Tibial nerve (tissue), 4 donors: ENCODE data around the gene PEAK3. TPM values are rescaled to one million over a fixed set of nuclear protein-coding genes. Genes with fewer than 3 reads are reported as not detected.

Experiments used
- DNase-seq, 2 donors: peaks; one replicate each; pipeline ENCODE4 v3.0.0-alpha.2; 2019; ENCODE audit warnings: low spot score in 2 of 2
- H3K27ac ChIP-seq, 4 donors: fragments of 200-600 bp; sonication (generic) in 3 of 4; one replicate each; pipeline ENCODE4 v1.5.1; 2017 to 2019; ENCODE audit warnings: mild to moderate bottlenecking in 1 of 4
- H3K27me3 ChIP-seq, 2 donors: fragments of 200-600 bp; sonication (generic) in 1 of 2; one replicate each; pipeline versions ENCODE4 v1.5.1 to v1.6.0; 2017 to 2019
- H3K36me3 ChIP-seq, 3 donors: fragments of 200-600 bp; sonication (generic); one replicate each; pipeline ENCODE4 v1.5.1; 2018 to 2019
- H3K4me1 ChIP-seq, 4 donors: fragments of 200-600 bp; sonication (generic) in 3 of 4; one replicate each; pipeline ENCODE4 v1.5.1; 2017 to 2019
- H3K4me3 ChIP-seq, 4 donors: fragments of 200-600 bp; sonication (generic) in 3 of 4; one replicate each; pipeline ENCODE4 v1.5.1; 2017 to 2019; ENCODE audit warnings: mild to moderate bottlenecking in 1 of 4, moderate library complexity in 1 of 4
- H3K9me3 ChIP-seq, 4 donors: fragments of 200-600 bp; sonication (generic) in 3 of 4; one replicate each; pipeline ENCODE4 v1.5.1; 2017 to 2019
- EP300 ChIP-seq, 2 donors: sonication (generic); formaldehyde crosslinking; IDR thresholded peaks; one replicate each; pipeline ENCODE4 v1.6.1; 2017; ENCODE audit warnings: antibody characterized with exemption in 2 of 2, mild to moderate bottlenecking in 1 of 2
- POLR2A ChIP-seq, 2 donors: fragments of 450-650 bp; IDR thresholded peaks; one replicate each; pipeline ENCODE4 v1.6.1; 2017; ENCODE audit warnings: antibody characterized with exemption in 2 of 2, mild to moderate bottlenecking in 2 of 2, moderate library complexity in 2 of 2
- WGBS, 2 donors: methylation state at CpG; one replicate each; pipeline ENCODE4 v1.1.5; 2018; 5-methylcytosine and 5-hydroxymethylcytosine counted together
- total RNA-seq, 4 donors: library from RNA; depleted of rRNA; stranded (reverse); fragments of >200 nt; gene quantifications; one replicate each; pipeline ENCODE4 v1.1.0, GENCODE V29; 2016
- TF ChIP-seq, protein P1 (sequence below), 5 experiments: fragments of 200-600 bp in 3 of 5; fragments of 450-650 bp in 2 of 5; sonication (generic) in 3 of 5; IDR thresholded peaks; one replicate each; pipeline ENCODE4 v1.5.1; 2016 to 2019; ENCODE audit warnings: antibody characterized with exemption in 5 of 5, mild to moderate bottlenecking in 3 of 5, moderate library complexity in 2 of 5

PEAK3 gene
- total RNA-seq, 4 donors from 2014 or later, result 0.42 to 4.2 (median 2.2) TPM

GRCh38 chr19:2228157-2229030 lies 53.6 kb downstream of the PEAK3 start:
- TF ChIP-seq EP300 (IDR thresholded peaks at IDR 0.05), result no peak
- no peak for DNase-seq
- H3K27ac ChIP-seq, result peak overlapping the region in 1 of 4 donors; percentile 7
- H3K9me3 ChIP-seq, result no peaks in the 10 kb centered on the region
- no peaks in the 10 kb centered on the region for H3K27me3 ChIP-seq
- WGBS, 2 donors, result 92 to 95% methylated on average over 39 to 44 of the region's 48 CpGs
- H3K4me3 ChIP-seq, result no peak overlapping the region
- H3K4me1 ChIP-seq, result peaks cover 0 to 26% (median 0%) of the 10 kb centered on the region in 4 donors
- H3K36me3 ChIP-seq, result peaks cover 2 to 98% (median 13%) of the 10 kb centered on the region in 3 donors

- H3K36me3 ChIP-seq, result peaks cover 2 to 98% (median 13%) of the 10 kb centered on the region in 3 donors
- peaks cover 0 to 18% (median 0%) of the 10 kb centered on the region in 4 donors for H3K4me1 ChIP-seq
- DNase-seq, result no peak
- no peaks in the 10 kb centered on the region for H3K9me3 ChIP-seq
- 91% methylated on average over 55 to 65 of the region's 67 CpGs for WGBS, 2 donors
- peak overlapping the region in 1 of 4 donors; percentile 7 for H3K27ac ChIP-seq
- TF ChIP-seq, protein P1, sequence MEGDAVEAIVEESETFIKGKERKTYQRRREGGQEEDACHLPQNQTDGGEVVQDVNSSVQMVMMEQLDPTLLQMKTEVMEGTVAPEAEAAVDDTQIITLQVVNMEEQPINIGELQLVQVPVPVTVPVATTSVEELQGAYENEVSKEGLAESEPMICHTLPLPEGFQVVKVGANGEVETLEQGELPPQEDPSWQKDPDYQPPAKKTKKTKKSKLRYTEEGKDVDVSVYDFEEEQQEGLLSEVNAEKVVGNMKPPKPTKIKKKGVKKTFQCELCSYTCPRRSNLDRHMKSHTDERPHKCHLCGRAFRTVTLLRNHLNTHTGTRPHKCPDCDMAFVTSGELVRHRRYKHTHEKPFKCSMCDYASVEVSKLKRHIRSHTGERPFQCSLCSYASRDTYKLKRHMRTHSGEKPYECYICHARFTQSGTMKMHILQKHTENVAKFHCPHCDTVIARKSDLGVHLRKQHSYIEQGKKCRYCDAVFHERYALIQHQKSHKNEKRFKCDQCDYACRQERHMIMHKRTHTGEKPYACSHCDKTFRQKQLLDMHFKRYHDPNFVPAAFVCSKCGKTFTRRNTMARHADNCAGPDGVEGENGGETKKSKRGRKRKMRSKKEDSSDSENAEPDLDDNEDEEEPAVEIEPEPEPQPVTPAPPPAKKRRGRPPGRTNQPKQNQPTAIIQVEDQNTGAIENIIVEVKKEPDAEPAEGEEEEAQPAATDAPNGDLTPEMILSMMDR (IDR thresholded peaks at IDR 0.05), result no peak
- TF ChIP-seq POLR2A (IDR thresholded peaks at IDR 0.05) (no peak), EP300 (IDR thresholded peaks at IDR 0.05) (no peak)
- H3K4me3 ChIP-seq, result no peak overlapping the region
- H3K27me3 ChIP-seq, result no peaks in the 10 kb centered on the region
Measured at GRCh38 chr19:2227415-2228156, 54.4 kb downstream of the PEAK3 start.

DNA sequence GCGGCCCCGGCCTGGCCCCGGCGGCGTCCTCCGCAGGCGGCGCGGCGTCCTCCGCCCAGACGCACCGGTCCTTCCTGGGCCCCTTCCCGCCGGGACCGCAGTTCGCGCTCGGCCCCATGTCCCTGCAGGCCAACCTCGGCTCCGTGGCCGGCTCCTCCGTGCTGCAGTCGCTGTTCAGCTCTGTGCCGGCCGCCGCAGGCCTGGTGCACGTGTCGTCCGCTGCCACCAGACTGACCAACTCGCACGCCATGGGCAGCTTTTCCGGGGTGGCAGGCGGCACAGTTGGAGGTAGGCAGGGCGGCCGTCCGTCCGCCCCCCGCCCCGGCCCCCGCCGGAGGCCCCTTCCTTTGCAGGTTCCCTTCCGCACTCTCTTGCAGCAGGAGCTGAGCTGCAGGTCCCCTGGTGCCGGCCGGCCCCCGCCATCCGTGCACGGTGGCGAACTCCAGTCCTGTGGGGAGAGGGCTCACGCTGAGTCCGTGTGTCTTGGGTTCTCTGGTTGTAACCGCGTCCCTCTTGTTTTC lies 55.1 kb downstream of the PEAK3 start:
- H3K9me3 ChIP-seq, result no peaks in the 10 kb centered on the region
- H3K27ac ChIP-seq, result no peak overlapping the region
- no peaks in the 10 kb centered on the region for H3K27me3 ChIP-seq
- 94 to 96% methylated on average over 39 to 53 of the region's 53 CpGs for whole genome bisulfite sequencing, 2 donors
- no peak for DNase-seq
- no peak for TF ChIP-seq EP300 (IDR thresholded peaks at IDR 0.05)
- TF ChIP-seq, protein P1 (IDR thresholded peaks at IDR 0.05), result no peak
- TF ChIP-seq POLR2A (IDR thresholded peaks at IDR 0.05), result no peak
- peaks cover 0 to 15% (median 1%) of the 10 kb centered on the region in 4 donors for H3K4me1 ChIP-seq
- H3K4me3 ChIP-seq, result no peak overlapping the region
- peaks cover 2 to 100% (median 13%) of the 10 kb centered on the region in 3 donors for H3K36me3 ChIP-seq

DNA sequence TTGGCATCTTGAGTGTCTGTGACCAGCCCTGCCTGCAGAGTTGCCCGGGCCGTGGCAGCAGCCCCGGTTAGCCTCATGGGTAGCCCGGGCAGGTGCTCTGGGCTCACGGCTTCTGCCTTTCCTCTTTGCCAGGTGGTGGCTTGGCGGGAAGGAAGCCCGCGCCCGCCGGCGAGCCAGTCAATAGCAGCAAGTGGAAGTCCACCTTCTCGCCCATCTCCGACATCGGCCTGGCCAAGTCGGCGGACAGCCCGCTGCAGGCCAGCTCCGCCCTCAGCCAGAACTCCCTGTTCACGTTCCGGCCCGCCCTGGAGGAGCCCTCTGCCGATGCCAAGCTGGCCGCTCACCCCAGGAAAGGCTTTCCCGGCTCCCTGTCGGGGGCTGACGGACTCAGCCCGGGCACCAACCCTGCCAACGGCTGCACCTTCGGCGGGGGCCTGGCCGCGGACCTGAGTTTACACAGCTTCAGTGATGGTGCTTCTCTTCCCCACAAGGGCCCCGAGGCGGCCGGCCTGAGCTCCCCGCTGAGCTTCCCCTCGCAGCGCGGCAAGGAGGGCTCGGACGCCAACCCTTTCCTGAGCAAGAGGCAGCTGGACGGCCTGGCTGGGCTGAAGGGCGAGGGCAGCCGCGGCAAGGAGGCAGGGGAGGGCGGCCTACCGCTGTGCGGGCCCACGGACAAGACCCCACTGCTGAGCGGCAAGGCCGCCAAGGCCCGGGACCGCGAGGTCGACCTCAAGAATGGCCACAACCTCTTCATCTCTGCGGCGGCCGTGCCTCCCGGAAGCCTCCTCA lies 55.7 kb downstream of the PEAK3 start:
- Histone ChIP-seq H3K9me3 (no peaks in the 10 kb centered on the region), H3K27me3 (no peaks in the 10 kb centered on the region), H3K27ac (no peak overlapping the region), H3K4me1 (peaks cover 0 to 15% (median 8%) of the 10 kb centered on the region in 4 donors), H3K4me3 (no peak overlapping the region), H3K36me3 (peaks cover 2 to 95% (median 13%) of the 10 kb centered on the region in 3 donors)
- TF ChIP-seq EP300 (IDR thresholded peaks at IDR 0.05) (no peak), POLR2A (IDR thresholded peaks at IDR 0.05) (no peak)
- TF ChIP-seq, protein P1 (IDR thresholded peaks at IDR 0.05), result no peak
- WGBS, 2 donors, result 93 to 95% methylated on average over 49 to 51 of the region's 59 CpGs
- DNase-seq, result no peak
